ENCODE measurements around the gene PAXX.

DNA sequence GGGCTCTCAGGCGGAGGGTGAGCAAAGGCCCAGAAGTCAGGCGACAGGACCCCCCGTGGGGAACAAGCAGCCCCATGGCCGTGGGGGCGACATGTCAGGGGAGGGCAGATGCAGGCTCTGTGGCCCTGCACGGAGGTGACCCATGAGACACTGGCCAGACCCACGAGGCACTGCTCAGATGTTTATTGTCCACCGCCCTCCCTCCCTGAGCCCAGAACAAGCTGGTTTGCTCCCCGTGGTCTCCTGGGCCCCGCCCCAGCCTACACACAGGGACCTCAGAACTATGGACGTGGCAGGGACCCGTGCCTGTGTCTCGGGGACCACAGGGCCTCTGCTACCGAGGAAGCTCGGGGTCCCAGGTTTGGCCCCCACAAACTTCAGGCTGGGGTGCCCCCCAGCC lies 37.8 kb downstream of the PAXX start:
- TF ChIP-seq, protein P1, sequence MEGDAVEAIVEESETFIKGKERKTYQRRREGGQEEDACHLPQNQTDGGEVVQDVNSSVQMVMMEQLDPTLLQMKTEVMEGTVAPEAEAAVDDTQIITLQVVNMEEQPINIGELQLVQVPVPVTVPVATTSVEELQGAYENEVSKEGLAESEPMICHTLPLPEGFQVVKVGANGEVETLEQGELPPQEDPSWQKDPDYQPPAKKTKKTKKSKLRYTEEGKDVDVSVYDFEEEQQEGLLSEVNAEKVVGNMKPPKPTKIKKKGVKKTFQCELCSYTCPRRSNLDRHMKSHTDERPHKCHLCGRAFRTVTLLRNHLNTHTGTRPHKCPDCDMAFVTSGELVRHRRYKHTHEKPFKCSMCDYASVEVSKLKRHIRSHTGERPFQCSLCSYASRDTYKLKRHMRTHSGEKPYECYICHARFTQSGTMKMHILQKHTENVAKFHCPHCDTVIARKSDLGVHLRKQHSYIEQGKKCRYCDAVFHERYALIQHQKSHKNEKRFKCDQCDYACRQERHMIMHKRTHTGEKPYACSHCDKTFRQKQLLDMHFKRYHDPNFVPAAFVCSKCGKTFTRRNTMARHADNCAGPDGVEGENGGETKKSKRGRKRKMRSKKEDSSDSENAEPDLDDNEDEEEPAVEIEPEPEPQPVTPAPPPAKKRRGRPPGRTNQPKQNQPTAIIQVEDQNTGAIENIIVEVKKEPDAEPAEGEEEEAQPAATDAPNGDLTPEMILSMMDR (IDR thresholded peaks at IDR 0.05): no peak
- TF ChIP-seq POLR2AphosphoS5 (IDR thresholded peaks at IDR 0.05): no peak

All from transverse colon (tissue), 4 donors.